Activated CD8-positive, alpha-beta T cell treated with anti-CD3 and anti-CD28 coated beads for 36 hours (primary cell): ENCODE data around the gene PRKCZ. TPM values are rescaled to one million over a fixed set of nuclear protein-coding genes. Genes with fewer than 3 reads are reported as not detected.

Experiments used
- ATAC-seq: fragments of 200-7000 bp; cut with Tn5 transposase; one replicate; pipeline ENCODE4 v1.10.0; 2021; ENCODE audit warnings: mild to moderate bottlenecking, moderate library complexity
- CTCF ChIA-PET: fragments of 350-600 bp; sonication (Branson Sonifier 250); formaldehyde crosslinking; loops from one replicate; lab custom pipeline; 2021; ENCODE audit warnings: antibody characterized with exemption; lab: Charles Lee
- POLR2A ChIA-PET: fragments of 350-600 bp; sonication (Branson Sonifier 250); formaldehyde crosslinking; loops from one replicate; lab custom pipeline; 2021; ENCODE audit warnings: antibody characterized with exemption; lab: Charles Lee
- DNase-seq: peaks from one replicate; pipeline ENCODE4 v3.0.0-alpha.2; 2020
- H3K27ac Mint-ChIP-seq: one replicate; pipeline ENCODE4 v1.8.0; 2021; ENCODE audit warnings: mild to moderate bottlenecking, mixed read lengths
- H3K27me3 Mint-ChIP-seq: one replicate; pipeline ENCODE4 v1.8.0; 2021; ENCODE audit warnings: mixed read lengths
- H3K36me3 Mint-ChIP-seq: one replicate; pipeline ENCODE4 v1.8.0; 2021; ENCODE audit warnings: low read depth, mixed read lengths
- H3K4me1 Mint-ChIP-seq: one replicate; pipeline ENCODE4 v1.8.0; 2021; ENCODE audit warnings: low read depth, mixed read lengths
- H3K4me3 Mint-ChIP-seq: one replicate; pipeline ENCODE4 v1.8.0; 2021; ENCODE audit warnings: mild to moderate bottlenecking, moderate library complexity, mixed read lengths
- H3K9me3 Mint-ChIP-seq: one replicate; pipeline ENCODE4 v1.8.0; 2021; ENCODE audit warnings: mixed read lengths
- intact Hi-C: fragments of 100-400 bp; cut with micrococcal nuclease; formaldehyde crosslinking; loops from one replicate; pipeline ENCODE4 v1.10.0; 2022
- total RNA-seq, 2 experiments: library from RNA; stranded (reverse); gene quantifications; one replicate each; pipeline ENCODE4 v1.2.3, GENCODE V29; 2021
- TF ChIP-seq, protein P1 (sequence below): fragments of 200-600 bp; IDR thresholded peaks from one replicate; pipeline ENCODE4 v1.8.0; 2022; ENCODE audit warnings: antibody characterized with exemption, mild to moderate bottlenecking

PRKCZ gene
- total RNA-seq, 2 experiments from 2014 or later, result 15.4 to 15.7 TPM

DNA sequence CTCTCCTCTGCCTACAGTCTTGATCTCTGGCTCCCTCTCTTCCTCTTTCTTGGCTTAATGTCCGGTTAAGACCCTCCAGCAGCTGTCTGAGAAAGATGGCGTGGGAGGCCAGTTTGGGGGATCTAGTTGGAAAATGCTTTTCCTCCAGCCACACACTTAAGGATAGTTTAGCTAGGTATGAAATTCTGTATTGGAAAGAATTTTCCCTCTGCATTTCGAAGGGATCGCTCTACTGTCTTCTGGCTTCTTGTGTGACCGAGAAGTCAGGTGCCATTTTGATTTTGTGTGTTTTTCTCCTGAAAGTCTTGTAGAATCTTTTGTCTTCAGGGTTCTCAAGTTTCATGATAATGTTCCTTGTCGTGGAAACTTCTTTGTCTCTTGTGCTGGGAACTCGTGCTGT lies 28.0 kb downstream of the PRKCZ start:
- Mint-ChIP-seq H3K9me3 (peaks cover 22% of the 10 kb centered on the region), H3K4me1 (no peaks in the 10 kb centered on the region), H3K27ac (no peak overlapping the region), H3K4me3 (no peak overlapping the region), H3K36me3 (peaks cover 30% of the 10 kb centered on the region), H3K27me3 (no peaks in the 10 kb centered on the region)
- ATAC-seq (no peak), DNase-seq (no peak)
- ChIA-PET CTCF (no interaction called here), POLR2A (interaction anchor here (0.6 kb wide), 1 partner anchor 112 kb away, joined by 4 read pairs; no protein-coding TSS in a partner anchor)
- TF ChIP-seq, protein P1, sequence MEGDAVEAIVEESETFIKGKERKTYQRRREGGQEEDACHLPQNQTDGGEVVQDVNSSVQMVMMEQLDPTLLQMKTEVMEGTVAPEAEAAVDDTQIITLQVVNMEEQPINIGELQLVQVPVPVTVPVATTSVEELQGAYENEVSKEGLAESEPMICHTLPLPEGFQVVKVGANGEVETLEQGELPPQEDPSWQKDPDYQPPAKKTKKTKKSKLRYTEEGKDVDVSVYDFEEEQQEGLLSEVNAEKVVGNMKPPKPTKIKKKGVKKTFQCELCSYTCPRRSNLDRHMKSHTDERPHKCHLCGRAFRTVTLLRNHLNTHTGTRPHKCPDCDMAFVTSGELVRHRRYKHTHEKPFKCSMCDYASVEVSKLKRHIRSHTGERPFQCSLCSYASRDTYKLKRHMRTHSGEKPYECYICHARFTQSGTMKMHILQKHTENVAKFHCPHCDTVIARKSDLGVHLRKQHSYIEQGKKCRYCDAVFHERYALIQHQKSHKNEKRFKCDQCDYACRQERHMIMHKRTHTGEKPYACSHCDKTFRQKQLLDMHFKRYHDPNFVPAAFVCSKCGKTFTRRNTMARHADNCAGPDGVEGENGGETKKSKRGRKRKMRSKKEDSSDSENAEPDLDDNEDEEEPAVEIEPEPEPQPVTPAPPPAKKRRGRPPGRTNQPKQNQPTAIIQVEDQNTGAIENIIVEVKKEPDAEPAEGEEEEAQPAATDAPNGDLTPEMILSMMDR, result no peak
- intact Hi-C loops, result no loop called here

DNA sequence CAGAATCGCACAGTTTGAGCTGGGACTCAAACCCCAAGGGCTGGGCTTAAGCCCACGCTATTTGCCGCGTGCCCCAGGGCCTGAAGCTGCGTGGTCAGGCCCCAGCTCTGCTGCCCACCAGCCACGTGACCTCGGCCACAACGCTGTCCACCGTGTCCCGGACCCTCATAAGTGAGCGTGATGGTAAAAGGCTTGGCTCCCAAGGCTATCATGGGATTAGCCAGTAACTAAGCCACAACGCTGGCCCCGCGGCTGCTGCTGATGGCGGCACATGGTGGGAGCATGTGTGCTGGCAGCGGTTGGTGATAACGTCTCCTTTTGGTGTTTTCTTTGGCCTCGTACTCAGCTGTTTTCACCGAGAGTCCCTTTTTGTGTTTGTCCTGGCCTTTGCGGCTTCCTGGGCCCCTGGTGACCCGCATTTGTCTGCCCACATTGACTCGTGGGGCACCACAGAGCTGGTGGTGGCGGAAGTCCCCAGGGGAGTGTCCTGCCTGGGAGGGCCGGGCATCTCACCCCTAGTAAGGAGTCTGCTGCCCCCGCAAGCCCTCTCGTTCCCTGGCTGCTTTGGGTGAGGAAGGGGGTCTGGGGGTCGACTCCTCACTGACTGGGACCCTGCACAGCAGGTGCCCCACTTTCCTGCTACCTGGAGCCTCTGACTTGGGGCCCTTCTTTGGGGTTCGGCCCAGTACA lies 29.3 kb downstream of the PRKCZ start:
- DNase-seq, result no peak
- TF ChIP-seq, protein P1, result no peak
- Mint-ChIP-seq H3K4me3 (no peak overlapping the region), H3K36me3 (peaks cover 30% of the 10 kb centered on the region), H3K27ac (no peak overlapping the region), H3K4me1 (no peaks in the 10 kb centered on the region), H3K9me3 (peaks cover 22% of the 10 kb centered on the region), H3K27me3 (no peaks in the 10 kb centered on the region)
- CTCF ChIA-PET, result interaction anchor here (1.3 kb wide), 1 partner anchor 13 kb away, joined by 3 read pairs; no protein-coding TSS in a partner anchor
- intact Hi-C loops, result no loop called here
- POLR2A ChIA-PET, result interaction anchor here (0.6 kb wide), 1 partner anchor 48 kb away, joined by 3 read pairs; no protein-coding TSS in a partner anchor
- ATAC-seq, result no peak

DNA sequence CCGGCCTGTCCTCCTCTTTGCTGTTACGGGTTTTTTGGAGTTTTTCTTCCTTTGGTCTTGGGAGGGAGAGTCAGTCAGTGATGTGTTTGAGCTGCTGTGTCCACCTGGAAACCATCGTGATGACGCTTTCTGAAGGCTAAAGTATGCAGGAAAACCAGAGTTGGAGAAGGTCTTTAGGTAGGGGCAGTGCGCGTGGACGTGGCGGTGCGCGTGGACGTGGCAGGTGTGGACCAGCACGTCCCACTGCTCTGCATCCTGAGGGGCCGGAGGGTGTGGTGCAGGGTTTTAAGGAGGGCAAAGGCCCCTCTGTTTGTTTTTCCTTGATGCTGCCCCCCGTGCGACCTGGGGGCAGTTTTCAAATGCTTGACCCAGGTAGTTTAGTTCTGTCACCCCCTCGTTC lies 29.9 kb downstream of the PRKCZ start:
- Mint-ChIP-seq H3K27ac (no peak overlapping the region), H3K4me3 (no peak overlapping the region), H3K36me3 (peaks cover 30% of the 10 kb centered on the region), H3K27me3 (no peaks in the 10 kb centered on the region), H3K9me3 (peaks cover 22% of the 10 kb centered on the region), H3K4me1 (no peaks in the 10 kb centered on the region)
- intact Hi-C loops, result no loop called here
- ChIA-PET CTCF (interaction anchor here (1.3 kb wide), 1 partner anchor 12 kb away, joined by 3 read pairs; no protein-coding TSS in a partner anchor), POLR2A (no interaction called here)
- ATAC-seq (no peak), DNase-seq (no peak)
- TF ChIP-seq, protein P1, result no peak

DNA sequence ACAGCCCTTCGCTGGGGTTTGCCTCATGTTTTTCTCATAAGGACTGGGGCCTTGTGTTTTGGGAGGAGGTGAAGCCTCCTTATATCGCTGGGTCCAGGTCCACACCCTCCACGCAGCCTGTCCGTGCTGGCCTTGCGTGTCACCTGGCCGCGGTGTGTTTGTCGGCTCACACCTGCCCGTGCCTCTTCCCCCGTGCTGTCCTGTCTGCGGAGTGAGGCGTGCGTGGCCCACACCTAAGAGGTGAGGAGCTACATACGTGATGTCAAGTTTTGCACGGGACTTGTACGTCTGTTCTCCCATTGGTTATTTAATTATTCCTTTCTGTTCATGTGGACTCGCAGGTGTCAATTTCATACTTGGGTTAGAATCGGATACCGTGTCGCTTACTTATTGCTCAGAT lies 30.7 kb downstream of the PRKCZ start:
- no peak overlapping the region for H3K27ac Mint-ChIP-seq
- DNase-seq, result no peak
- no peak overlapping the region for H3K4me3 Mint-ChIP-seq
- no peaks in the 10 kb centered on the region for H3K27me3 Mint-ChIP-seq
- ATAC-seq, result no peak
- H3K9me3 Mint-ChIP-seq, result peaks cover 22% of the 10 kb centered on the region
- CTCF ChIA-PET, result no interaction called here
- H3K36me3 Mint-ChIP-seq, result peaks cover 26% of the 10 kb centered on the region
- H3K4me1 Mint-ChIP-seq, result no peaks in the 10 kb centered on the region
- intact Hi-C loops, result no loop called here
- TF ChIP-seq, protein P1, result no peak
- POLR2A ChIA-PET, result no interaction called here

DNA sequence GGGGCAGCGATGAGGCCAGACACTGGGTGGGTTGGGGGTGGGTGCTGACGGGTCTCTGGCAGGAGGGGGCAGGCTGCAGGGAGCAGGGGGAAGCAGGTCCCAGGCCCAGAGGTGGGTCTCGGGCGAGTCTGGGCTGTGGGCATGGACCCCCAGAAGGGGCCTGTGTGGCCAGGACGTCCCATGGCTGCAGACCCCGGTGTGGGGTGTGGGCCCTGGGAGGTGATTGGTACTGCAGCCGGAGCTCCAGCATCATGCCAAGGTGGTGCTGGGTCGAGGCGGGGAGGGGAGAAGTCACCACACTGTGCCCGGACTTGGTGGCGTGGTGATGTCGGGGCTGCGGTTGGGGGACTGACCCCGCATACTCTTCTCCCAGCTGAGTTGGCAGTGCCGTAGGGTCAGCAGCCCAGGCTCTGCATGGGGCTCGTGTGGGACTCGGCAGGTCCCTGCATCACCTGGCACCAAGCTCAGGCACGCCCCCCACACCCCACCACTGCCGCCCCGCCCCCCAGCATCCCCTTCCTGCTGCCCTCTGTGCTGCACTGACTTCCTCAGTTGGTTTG lies 31.2 kb downstream of the PRKCZ start:
- ATAC-seq (no peak), DNase-seq (no peak)
- H3K9me3 Mint-ChIP-seq, result peaks cover 22% of the 10 kb centered on the region
- no peaks in the 10 kb centered on the region for H3K27me3 Mint-ChIP-seq
- intact Hi-C loops, result no loop called here
- TF ChIP-seq, protein P1, result no peak
- H3K27ac Mint-ChIP-seq, result no peak overlapping the region
- H3K4me1 Mint-ChIP-seq, result no peaks in the 10 kb centered on the region
- H3K36me3 Mint-ChIP-seq, result peaks cover 26% of the 10 kb centered on the region
- H3K4me3 Mint-ChIP-seq, result no peak overlapping the region
- ChIA-PET POLR2A (no interaction called here), CTCF (no interaction called here)
